Common myeloid progenitor, CD34-positive (primary cell): ENCODE measurements around the gene SLC4A5.

ENCODE experiments used
- CTCF ChIA-PET: fragments of 350-600 bp; sonication (Branson Sonifier 250); formaldehyde crosslinking; loops from one replicate; lab custom pipeline; 2021; ENCODE audit warnings: antibody characterized with exemption; lab: Charles Lee
- POLR2A ChIA-PET: fragments of 350-600 bp; sonication (Branson Sonifier 250); formaldehyde crosslinking; loops from one replicate; lab custom pipeline; 2021; ENCODE audit warnings: antibody characterized with exemption; lab: Charles Lee
- DNase-seq, 3 donors: peaks; one replicate each; pipeline versions ENCODE4 v3.0.0 to v3.0.0-alpha.2; 2013
- H3K27ac ChIP-seq, 2 experiments: 1 replicate in 1 of 2; 2 replicates in 1 of 2; pipeline ENCODE4 v1.7.0; 2013; ENCODE audit warnings: inconsistent platforms in 2 of 2, low read length in 2 of 2, mild to moderate bottlenecking in 2 of 2, low read depth in 1 of 2, moderate library complexity in 1 of 2; ENCODE audit not compliant: severe bottlenecking in 2 of 2, insufficient read depth in 1 of 2, poor library complexity in 1 of 2
- H3K27me3 ChIP-seq, 5 experiments: replicated peaks in 2 of 5; 1 replicate in 3 of 5; 2 replicates in 2 of 5; pipeline versions ENCODE4 v1.6.1 to v1.7.0; 2013; ENCODE audit warnings: low read length in 4 of 5, mild to moderate bottlenecking in 2 of 5, moderate library complexity in 2 of 5, inconsistent platforms in 1 of 5; ENCODE audit not compliant: insufficient read depth in 5 of 5, control insufficient read depth in 4 of 5
- H3K36me3 ChIP-seq, 4 experiments: 1 replicate in 2 of 4; 2 replicates in 2 of 4; pipeline versions ENCODE4 v1.6.1 to v1.7.0; 2013; ENCODE audit warnings: low read length in 3 of 4, control low read depth in 1 of 4, mild to moderate bottlenecking in 1 of 4; ENCODE audit not compliant: control insufficient read depth in 4 of 4, insufficient read depth in 4 of 4
- H3K4me1 ChIP-seq, 4 experiments: 1 replicate in 3 of 4; 2 replicates in 1 of 4; pipeline versions ENCODE4 v1.6.1 to v1.7.1; 2013; ENCODE audit warnings: low read length in 3 of 4, mild to moderate bottlenecking in 3 of 4, control low read depth in 1 of 4, inconsistent platforms in 1 of 4, moderate library complexity in 1 of 4; ENCODE audit not compliant: control insufficient read depth in 4 of 4, insufficient read depth in 4 of 4; ENCODE audit errors: control extremely low read depth in 1 of 4
- H3K4me3 ChIP-seq, 7 experiments: 1 replicate in 4 of 7; 2 replicates in 3 of 7; pipeline versions ENCODE4 v1.5.1 to v1.7.0; 2013; ENCODE audit warnings: mild to moderate bottlenecking in 7 of 7, low read length in 6 of 7, moderate library complexity in 6 of 7, inconsistent platforms in 2 of 7, low read depth in 2 of 7, control low read depth in 1 of 7; ENCODE audit not compliant: insufficient read depth in 4 of 7, control insufficient read depth in 1 of 7; ENCODE audit errors: extremely low read depth in 1 of 7
- H3K9me3 ChIP-seq, 5 experiments: 1 replicate in 4 of 5; 2 replicates in 1 of 5; pipeline versions ENCODE4 v1.6.1 to v1.7.1; 2013; ENCODE audit warnings: low read length in 4 of 5, mild to moderate bottlenecking in 2 of 5, inconsistent platforms in 1 of 5, low read depth in 1 of 5, moderate library complexity in 1 of 5; ENCODE audit not compliant: control insufficient read depth in 4 of 5, insufficient read depth in 2 of 5; ENCODE audit errors: control extremely low read depth in 1 of 5
- WGBS: methylation state at CpG from one replicate; pipeline ENCODE4 v1.1.5; 2013; ENCODE audit not compliant: insufficient coverage; 5-methylcytosine and 5-hydroxymethylcytosine counted together

SLC4A5 gene

DNA sequence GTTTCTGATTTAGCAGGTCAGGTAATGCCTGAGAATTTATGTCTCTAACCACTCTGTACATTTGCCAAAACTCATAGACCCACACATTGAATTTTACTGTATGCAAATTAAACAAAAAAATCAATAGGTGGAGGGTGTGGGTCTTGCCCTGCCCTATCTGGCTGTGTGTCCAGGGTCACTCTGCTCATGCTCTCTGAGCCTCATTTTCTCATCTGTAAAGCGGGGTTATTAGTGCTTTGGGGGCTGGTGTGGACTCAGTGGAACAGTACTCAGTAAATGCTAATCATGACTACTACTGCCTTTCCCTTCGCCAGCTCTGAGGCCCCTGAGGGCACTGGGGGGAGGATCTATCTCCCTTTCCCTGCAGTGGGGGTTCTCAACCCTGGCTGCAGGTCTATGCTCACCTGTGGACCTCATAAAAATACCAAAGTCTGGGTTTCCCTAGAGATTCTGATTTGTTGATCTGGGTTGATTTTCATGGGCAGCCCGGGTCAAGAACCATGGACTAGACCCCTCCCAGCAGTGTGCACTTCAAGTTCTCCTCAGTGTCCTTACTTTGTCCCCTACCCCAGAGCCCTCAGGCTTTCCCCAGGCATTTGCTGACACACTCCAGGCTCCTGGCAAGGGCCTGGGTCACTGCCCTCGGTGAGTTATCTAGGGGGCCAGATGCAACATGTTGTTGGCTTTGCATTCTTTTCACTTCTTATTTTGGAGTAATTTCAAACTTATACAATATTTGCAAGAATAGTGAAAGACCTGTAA lies 117.3 kb downstream of the SLC4A5 start:
- DNase-seq: no peak
- Histone ChIP-seq H3K36me3 (peaks cover 2 to 9% (median 6%) of the 10 kb centered on the region in 4 experiments), H3K9me3 (no peaks in the 10 kb centered on the region), H3K27me3 (no peaks in the 10 kb centered on the region), H3K4me3 (no peak overlapping the region), H3K27ac (no peak overlapping the region), H3K4me1 (peaks cover 0 to 4% (median 0%) of the 10 kb centered on the region in 4 experiments)
- ChIA-PET POLR2A (interaction anchor here (0.6 kb wide), 1 partner anchor 397 kb away, joined by 3 read pairs; the partner anchor contains the start of gene STAMBP), CTCF (no interaction called here)
- WGBS: 100% methylated on average over 2 of the region's 4 CpGs

DNA sequence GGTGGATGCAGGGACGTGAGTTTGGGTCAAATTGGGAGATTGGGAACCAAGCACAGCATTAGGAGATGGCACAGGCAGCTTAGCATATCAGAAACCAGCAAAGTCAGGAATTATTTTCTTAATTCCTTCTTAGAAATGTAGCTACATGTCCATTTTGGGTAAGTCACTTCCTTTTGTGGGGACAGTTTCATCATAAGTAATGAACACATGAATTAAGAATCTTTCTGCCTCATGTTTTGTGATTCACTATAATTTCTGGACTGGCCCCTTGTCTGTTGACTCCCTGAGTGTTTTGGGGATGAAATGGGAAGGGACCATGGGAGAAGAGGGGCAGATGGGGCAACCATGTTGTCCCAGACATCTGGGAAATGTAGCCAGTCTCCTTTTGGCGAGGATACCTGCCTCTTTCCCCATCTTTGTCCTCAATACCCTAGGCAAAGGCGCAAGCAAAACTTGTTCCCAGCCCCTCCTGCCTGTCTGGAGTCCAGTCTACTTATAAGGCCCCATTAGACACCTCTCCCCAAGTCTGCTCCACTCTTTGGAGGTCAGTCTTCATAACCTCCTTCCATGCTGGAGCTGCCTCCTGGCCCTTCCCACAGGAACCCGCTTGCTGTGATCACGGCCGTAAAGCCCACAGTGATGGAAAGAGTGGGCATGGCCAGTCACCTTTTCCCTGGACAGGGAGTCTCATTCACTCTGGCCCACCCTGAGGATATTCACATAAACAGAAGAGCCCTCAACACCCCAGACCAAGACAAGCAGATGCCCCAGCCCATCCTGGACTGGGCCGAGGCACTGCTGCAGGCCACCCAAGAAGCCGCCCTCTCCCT lies 119.1 kb downstream of the SLC4A5 start:
- DNase-seq: no peak
- ChIA-PET POLR2A (no interaction called here), CTCF (no interaction called here)
- Histone ChIP-seq H3K4me1 (peaks cover 0 to 4% (median 0%) of the 10 kb centered on the region in 4 experiments), H3K9me3 (no peaks in the 10 kb centered on the region), H3K27me3 (no peaks in the 10 kb centered on the region), H3K36me3 (peaks cover 5 to 13% (median 10%) of the 10 kb centered on the region in 4 experiments), H3K4me3 (no peak overlapping the region), H3K27ac (no peak overlapping the region)
- whole genome bisulfite sequencing: 100% methylated on average over 6 of the region's 8 CpGs

DNA sequence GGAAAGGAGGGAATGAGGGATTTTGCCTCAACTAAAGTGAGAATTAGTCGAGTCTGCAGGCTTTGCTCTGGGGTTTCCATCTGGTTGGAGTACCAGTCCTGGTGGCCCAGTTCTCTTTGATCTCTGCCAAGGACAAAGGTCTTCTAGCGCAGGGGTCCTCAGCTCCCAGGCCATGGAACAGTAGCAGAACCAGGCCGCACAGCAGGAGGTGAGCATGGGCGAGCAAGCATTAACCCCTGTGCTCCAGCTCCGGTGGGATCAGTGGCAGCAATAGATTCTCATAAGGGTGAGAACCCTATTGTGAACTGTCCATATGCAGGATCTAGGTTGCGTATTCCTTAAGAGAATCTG lies 120.9 kb downstream of the SLC4A5 start:
- peaks cover 11 to 27% (median 18%) of the 10 kb centered on the region in 4 experiments for H3K36me3 ChIP-seq
- no peak overlapping the region for H3K27ac ChIP-seq
- H3K4me1 ChIP-seq: peaks cover 0 to 4% (median 0%) of the 10 kb centered on the region in 4 experiments
- H3K9me3 ChIP-seq: no peaks in the 10 kb centered on the region
- ChIA-PET POLR2A (no interaction called here), CTCF (interaction anchor here (1.2 kb wide), 1 partner anchor 9 kb away, joined by 5 read pairs; no protein-coding TSS in a partner anchor)
- no peaks in the 10 kb centered on the region for H3K27me3 ChIP-seq
- no peak for DNase-seq
- 97% methylated on average over 5 of the region's 6 CpGs for WGBS
- H3K4me3 ChIP-seq: no peak overlapping the region

DNA sequence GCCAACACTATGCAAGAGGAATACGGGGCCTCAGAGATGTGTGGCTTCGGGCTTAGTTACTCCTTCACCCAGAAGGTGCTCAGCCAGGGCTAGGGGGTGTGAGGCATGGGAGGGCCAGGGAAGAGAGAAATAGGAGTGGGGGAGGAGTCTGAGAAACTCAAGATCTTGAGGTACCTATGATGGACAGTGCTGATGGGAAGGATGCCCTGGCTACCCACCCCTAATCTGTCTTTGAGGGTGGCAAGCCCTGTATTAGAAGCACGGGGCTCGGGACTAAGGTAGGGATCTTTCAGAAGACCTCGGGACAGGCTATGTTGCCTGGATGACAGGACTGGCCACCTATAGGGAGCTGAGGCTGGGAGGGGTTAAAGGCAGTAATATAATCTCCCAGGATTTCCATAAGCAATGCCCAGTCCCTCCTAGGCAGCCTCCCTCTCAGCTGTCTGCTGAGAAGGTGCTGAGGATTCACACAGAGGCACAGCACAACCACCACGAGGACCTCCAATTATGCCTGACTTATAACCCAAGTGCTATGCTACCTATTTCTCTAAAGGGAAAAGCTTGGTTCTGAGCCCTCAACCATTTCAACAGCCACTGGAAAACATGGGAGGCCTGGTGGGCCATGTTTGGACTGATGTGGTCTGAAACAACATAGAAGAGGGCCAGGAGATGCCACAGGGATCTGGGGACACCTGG lies 121.5 kb downstream of the SLC4A5 start:
- H3K4me3 ChIP-seq: no peak overlapping the region
- WGBS: 100% methylated on average over 4 of the region's 6 CpGs
- H3K27me3 ChIP-seq: no peaks in the 10 kb centered on the region
- H3K9me3 ChIP-seq: no peaks in the 10 kb centered on the region
- ChIA-PET POLR2A (no interaction called here), CTCF (interaction anchor here (1.2 kb wide), 1 partner anchor 8 kb away, joined by 5 read pairs; no protein-coding TSS in a partner anchor)
- DNase-seq: no peak
- H3K4me1 ChIP-seq: peaks cover 0 to 4% (median 0%) of the 10 kb centered on the region in 4 experiments
- H3K36me3 ChIP-seq: peaks cover 13 to 32% (median 22%) of the 10 kb centered on the region in 4 experiments
- no peak overlapping the region for H3K27ac ChIP-seq

DNA sequence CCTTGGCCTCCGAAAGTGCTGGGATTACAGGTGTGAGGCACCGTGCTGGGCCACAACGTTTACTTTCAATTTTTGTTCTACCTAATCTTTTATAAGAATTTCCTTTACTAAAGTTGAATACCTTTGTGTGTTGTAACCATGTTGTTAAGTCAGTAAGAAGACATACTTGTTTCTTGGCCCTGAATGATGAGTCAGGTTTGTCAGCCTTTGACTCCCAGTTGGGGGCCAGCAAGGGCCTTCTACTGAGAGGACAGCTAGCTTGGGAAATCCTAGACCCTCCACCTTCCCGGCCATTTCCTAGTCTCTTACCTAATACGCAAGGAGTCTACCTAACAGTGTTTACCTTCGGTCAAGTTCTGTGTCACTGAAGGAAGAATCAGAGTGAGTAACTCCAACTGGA lies 122.1 kb downstream of the SLC4A5 start:
- 100% methylated on average over 5 of the region's 6 CpGs for WGBS
- peaks cover 0 to 4% (median 0%) of the 10 kb centered on the region in 4 experiments for H3K4me1 ChIP-seq
- ChIA-PET CTCF (no interaction called here), POLR2A (no interaction called here)
- no peaks in the 10 kb centered on the region for H3K9me3 ChIP-seq
- H3K4me3 ChIP-seq: no peak overlapping the region
- H3K36me3 ChIP-seq: peaks cover 13 to 38% (median 25%) of the 10 kb centered on the region in 4 experiments
- no peak overlapping the region for H3K27ac ChIP-seq
- no peaks in the 10 kb centered on the region for H3K27me3 ChIP-seq
- no peak for DNase-seq

DNA sequence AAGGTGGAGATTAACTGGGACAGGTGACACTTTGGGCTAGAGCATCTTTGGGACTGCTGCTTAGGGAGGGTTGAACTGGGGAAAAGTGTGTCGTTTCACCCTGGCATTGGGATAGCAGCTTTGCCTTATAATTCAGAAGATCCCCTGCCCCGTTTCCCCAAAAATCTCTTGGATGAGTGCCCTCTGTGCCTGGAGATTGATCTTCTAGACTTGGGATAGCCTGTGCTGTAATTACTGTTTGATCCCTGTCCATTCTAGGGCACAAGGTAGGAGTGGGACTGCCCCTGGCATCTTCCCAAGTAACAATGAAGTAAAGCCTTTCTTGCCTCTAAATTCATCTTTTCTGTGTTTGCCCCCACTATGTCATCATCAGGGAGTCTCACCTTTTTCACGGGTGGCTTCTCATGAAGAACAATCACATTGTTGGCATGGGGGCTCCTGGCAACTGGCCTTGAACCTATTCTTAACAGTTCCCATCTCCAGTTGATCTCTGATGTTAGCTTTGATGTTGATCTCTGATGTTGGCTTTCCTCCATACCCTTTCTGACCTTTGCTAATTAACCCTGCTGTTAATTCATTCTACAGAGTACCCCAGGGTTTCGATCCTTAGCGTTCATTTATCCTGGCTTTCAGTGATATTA lies 123.2 kb downstream of the SLC4A5 start:
- Histone ChIP-seq H3K4me3 (no peak overlapping the region), H3K9me3 (no peaks in the 10 kb centered on the region), H3K36me3 (peaks cover 13 to 41% (median 30%) of the 10 kb centered on the region in 4 experiments), H3K27ac (no peak overlapping the region), H3K27me3 (no peaks in the 10 kb centered on the region), H3K4me1 (peaks cover 0 to 4% (median 0%) of the 10 kb centered on the region in 4 experiments)
- DNase-seq: no peak
- CTCF ChIA-PET: no interaction called here
- POLR2A ChIA-PET: no interaction called here
- WGBS: 96% methylated on average over 5 of the region's 5 CpGs
